ENCODE data around the gene INSYN2A.

DNA sequence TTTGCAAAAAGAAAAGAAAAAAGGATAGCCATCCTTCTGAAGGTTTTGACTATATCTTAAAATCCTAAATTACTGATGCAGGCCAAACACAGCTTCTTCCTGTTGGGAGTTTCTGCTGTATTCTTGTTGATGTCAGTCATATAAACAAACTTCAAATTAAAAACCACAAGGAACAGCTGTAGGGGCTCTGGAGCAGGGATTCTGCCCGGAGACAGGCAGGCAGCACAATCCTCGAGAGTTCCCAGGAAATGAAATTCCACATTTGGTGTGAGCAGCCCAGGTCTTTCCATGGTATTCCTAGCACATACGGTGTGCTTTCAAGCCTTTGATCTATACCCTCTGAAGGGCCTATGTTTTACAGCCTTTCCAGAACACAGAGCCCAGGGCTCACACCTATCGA is 43.2 kb downstream of the INSYN2A start:
- TF ChIP-seq, protein P1, sequence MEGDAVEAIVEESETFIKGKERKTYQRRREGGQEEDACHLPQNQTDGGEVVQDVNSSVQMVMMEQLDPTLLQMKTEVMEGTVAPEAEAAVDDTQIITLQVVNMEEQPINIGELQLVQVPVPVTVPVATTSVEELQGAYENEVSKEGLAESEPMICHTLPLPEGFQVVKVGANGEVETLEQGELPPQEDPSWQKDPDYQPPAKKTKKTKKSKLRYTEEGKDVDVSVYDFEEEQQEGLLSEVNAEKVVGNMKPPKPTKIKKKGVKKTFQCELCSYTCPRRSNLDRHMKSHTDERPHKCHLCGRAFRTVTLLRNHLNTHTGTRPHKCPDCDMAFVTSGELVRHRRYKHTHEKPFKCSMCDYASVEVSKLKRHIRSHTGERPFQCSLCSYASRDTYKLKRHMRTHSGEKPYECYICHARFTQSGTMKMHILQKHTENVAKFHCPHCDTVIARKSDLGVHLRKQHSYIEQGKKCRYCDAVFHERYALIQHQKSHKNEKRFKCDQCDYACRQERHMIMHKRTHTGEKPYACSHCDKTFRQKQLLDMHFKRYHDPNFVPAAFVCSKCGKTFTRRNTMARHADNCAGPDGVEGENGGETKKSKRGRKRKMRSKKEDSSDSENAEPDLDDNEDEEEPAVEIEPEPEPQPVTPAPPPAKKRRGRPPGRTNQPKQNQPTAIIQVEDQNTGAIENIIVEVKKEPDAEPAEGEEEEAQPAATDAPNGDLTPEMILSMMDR (IDR thresholded peaks at IDR 0.05) = no peak
- no peak for TF ChIP-seq POLR2A (IDR thresholded peaks at IDR 0.05)
- no peak for TF ChIP-seq POLR2AphosphoS5 (IDR thresholded peaks at IDR 0.05)
